Glutamatergic neuron (in vitro differentiated cells): ENCODE results near the gene SRPRB. TPM values are rescaled to one million over a fixed set of nuclear protein-coding genes. Genes with fewer than 3 reads are reported as not detected.

Experiments used
- DNase-seq: peaks from one replicate; pipeline ENCODE4 v3.0.0; 2022
- H3K27ac Mint-ChIP-seq: one replicate; pipeline ENCODE4 v1.8.0; 2020; ENCODE audit warnings: mild to moderate bottlenecking, mixed read lengths, inconsistent platforms; ENCODE audit not compliant: unreplicated experiment
- H3K27me3 Mint-ChIP-seq: one replicate; pipeline ENCODE4 v1.8.0; 2020; ENCODE audit warnings: mild to moderate bottlenecking, moderate library complexity, mixed read lengths, inconsistent platforms; ENCODE audit not compliant: unreplicated experiment
- H3K36me3 Mint-ChIP-seq: one replicate; pipeline ENCODE4 v1.8.0; 2020; ENCODE audit warnings: mild to moderate bottlenecking, mixed read lengths, inconsistent platforms; ENCODE audit not compliant: unreplicated experiment
- H3K4me1 Mint-ChIP-seq: one replicate; pipeline ENCODE4 v1.8.0; 2020; ENCODE audit warnings: mild to moderate bottlenecking, low read depth, mixed read lengths, inconsistent platforms; ENCODE audit not compliant: unreplicated experiment
- H3K4me3 Mint-ChIP-seq: one replicate; pipeline ENCODE4 v1.8.0; 2020; ENCODE audit warnings: mild to moderate bottlenecking, mixed read lengths, inconsistent platforms; ENCODE audit not compliant: unreplicated experiment
- H3K9me3 Mint-ChIP-seq: one replicate; pipeline ENCODE4 v1.8.0; 2020; ENCODE audit warnings: mild to moderate bottlenecking, moderate library complexity, mixed read lengths, inconsistent platforms; ENCODE audit not compliant: unreplicated experiment
- total RNA-seq: library from RNA; stranded (reverse); fragmentation: NEBNext Ultra II Directional; extraction: Animal tissue kit (Norgen Biotek cat#: 25700); gene quantifications from one replicate; pipeline ENCODE4 v1.2.1, GENCODE V29; 2021; ENCODE audit not compliant: unreplicated experiment
- TF ChIP-seq, protein P1 (sequence below): fragments of 200-600 bp; sonication (generic); IDR thresholded peaks from one replicate; pipeline ENCODE4 v1.5.0; 2021; ENCODE audit not compliant: partially characterized antibody, unreplicated experiment

Gene SRPRB
- total RNA-seq, 1 donor from 2014 or later: 47.2 TPM

DNA sequence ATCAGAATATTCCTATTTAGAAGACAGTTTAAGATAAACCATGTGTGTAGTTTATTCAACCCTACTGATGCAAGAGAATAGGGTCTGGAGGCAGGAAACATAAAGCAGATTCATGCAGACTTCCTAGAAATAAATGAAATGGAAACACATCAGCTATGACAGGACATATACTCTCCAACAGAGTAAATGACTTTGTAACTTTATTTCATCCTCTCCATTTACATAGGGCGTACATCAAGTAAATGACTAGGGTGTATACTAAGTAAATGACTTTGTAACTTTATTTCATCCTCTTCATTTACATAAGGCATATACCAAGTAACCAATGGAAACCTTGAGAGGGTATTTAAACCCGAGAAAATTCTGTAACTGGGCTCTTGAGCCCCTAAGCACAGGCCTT is 17.6 kb upstream of the SRPRB start:
- Mint-ChIP-seq H3K9me3 (peaks cover 6% of the 10 kb centered on the region), H3K27me3 (no peaks in the 10 kb centered on the region), H3K4me3 (no peak overlapping the region), H3K4me1 (no peaks in the 10 kb centered on the region), H3K36me3 (peaks cover 9% of the 10 kb centered on the region), H3K27ac (no peak overlapping the region)
- TF ChIP-seq, protein P1, sequence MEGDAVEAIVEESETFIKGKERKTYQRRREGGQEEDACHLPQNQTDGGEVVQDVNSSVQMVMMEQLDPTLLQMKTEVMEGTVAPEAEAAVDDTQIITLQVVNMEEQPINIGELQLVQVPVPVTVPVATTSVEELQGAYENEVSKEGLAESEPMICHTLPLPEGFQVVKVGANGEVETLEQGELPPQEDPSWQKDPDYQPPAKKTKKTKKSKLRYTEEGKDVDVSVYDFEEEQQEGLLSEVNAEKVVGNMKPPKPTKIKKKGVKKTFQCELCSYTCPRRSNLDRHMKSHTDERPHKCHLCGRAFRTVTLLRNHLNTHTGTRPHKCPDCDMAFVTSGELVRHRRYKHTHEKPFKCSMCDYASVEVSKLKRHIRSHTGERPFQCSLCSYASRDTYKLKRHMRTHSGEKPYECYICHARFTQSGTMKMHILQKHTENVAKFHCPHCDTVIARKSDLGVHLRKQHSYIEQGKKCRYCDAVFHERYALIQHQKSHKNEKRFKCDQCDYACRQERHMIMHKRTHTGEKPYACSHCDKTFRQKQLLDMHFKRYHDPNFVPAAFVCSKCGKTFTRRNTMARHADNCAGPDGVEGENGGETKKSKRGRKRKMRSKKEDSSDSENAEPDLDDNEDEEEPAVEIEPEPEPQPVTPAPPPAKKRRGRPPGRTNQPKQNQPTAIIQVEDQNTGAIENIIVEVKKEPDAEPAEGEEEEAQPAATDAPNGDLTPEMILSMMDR: no peak
- no peak for DNase-seq

DNA sequence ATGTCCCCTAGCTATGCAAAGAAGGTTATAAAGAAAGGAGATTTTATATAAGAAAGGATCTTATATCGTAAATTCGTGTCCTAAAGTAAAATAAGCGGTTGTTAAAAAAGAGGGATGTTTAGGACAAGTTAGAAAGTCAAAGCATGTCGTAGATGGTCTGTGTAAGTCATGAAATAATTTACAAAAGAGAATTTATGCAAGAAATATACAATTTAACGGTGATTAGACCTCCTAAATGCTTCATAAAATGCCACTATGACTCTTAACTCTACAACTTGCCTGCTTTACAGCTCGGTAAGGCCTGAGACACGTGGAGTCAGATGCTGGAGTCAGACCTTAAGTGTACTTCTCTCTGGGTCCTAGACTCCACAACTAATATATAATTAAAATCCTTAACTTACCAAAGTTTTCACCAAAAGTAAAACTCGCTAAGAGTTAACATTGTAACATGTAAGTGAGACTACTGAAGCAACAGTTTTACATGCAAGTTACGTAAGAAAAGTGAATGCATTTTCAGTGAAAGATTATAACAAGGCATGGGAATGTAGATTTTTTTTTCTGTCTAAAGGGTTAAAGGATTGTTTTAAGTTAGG is 13.3 kb upstream of the SRPRB start:
- Mint-ChIP-seq H3K4me1 (no peaks in the 10 kb centered on the region), H3K9me3 (peaks cover 3% of the 10 kb centered on the region), H3K4me3 (no peak overlapping the region), H3K36me3 (peaks cover 5% of the 10 kb centered on the region), H3K27me3 (no peaks in the 10 kb centered on the region), H3K27ac (no peak overlapping the region)
- no peak for DNase-seq
- TF ChIP-seq, protein P1: no peak

DNA sequence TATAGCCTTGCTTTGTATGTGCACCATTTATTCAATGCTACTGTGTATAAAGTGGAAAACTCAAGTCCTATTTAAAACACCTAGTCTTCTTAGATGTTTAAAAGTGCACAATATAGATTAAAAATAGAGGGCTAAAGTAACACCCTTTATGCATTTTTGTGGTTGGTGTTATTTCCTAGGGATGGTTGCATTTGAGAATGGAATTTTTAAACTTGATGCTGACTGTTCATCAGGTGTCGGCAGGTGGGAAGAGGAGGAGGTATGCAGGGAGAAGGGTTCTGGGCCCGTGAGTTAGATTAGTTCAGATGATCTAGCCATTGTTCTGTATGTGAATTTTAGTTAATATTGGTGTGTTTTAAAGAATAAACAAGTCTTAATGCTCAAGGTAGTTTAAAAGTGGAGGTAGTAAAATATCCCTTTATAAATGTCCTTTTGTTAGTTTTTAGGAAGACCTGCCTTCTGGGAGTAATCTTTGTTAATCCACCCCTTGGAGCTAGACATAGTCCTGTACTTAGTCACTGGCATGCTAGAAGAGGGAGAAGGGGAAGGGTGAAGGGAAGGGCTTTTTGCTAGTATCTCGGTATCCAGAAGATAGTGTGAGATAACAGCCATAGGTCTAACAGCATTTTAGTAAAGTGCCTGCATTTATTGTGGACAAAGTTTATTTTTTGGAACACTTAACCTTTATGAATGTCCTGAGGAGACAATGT is 8.1 kb upstream of the SRPRB start:
- H3K27ac Mint-ChIP-seq: no peak overlapping the region
- H3K4me1 Mint-ChIP-seq: no peaks in the 10 kb centered on the region
- DNase-seq: no peak
- H3K4me3 Mint-ChIP-seq: no peak overlapping the region
- peaks cover 4% of the 10 kb centered on the region for H3K9me3 Mint-ChIP-seq
- peaks cover 2% of the 10 kb centered on the region for H3K27me3 Mint-ChIP-seq
- H3K36me3 Mint-ChIP-seq: peaks cover 2% of the 10 kb centered on the region
- TF ChIP-seq, protein P1: no peak

DNA sequence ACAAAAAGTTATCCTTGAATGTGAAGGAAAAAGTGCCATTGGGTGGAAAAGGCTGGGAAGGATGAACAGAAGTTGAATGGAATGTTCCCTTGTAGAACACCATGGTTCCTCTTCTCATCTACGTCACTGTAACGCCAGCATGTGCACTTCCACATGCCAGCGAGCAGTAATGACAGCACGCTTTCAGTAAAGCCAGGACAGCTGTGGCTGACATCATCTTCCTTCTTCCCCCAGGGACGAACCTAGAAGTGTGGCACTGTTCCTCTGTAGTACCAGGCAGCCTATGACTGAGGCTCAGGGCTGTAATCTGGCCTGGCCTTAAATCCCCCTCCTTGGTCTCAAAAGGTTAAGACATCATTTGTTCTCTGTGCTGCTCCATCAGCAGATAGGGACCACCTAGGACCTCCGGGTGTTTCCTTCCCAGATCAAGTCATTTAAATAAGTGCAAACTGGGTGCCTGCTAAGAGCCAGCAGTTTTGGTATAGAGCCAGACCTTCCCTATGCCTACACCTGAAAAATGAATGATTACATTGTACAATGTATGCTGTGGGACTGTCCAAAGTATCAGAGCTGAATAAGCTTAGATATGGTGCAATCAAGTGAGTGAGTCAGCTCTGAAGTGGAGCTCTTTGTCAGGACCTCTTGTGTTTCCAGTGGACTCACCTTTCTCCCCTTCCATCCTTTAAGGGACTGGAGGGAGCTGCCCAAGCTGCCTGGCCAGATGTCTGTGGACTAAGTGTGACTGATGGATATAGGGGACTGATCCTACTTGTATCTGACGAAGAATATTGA is 5.6 kb upstream of the SRPRB start:
- TF ChIP-seq, protein P1: no peak
- Mint-ChIP-seq H3K27me3 (peaks cover 2% of the 10 kb centered on the region), H3K4me3 (no peak overlapping the region), H3K36me3 (peaks cover 7% of the 10 kb centered on the region), H3K4me1 (peaks cover under 1% of the 10 kb centered on the region), H3K27ac (peak overlapping the region; percentile 20), H3K9me3 (peaks cover 5% of the 10 kb centered on the region)
- DNase-seq: peak; percentile 51

DNA sequence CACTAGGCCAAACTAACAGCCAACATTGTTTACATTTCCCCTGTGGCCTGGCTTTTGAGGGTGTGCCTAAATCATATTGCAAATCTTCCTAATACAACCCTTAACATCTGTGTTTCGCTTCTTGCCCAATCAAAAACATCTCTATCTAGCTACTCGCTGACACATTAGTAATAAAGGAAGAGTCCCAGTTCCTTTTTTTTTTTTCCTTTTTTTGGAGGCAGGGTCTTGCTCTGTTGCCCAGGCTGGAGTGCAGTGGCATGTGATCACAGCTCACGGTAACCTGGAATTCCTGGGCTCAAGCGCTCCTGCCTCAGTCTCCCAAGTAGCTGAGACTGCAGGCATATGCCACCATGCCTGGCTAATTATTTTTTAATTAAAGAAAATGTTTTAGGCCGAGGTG is 2.1 kb upstream of the SRPRB start:
- peaks cover 7% of the 10 kb centered on the region for H3K36me3 Mint-ChIP-seq
- H3K27ac Mint-ChIP-seq: no peak overlapping the region
- TF ChIP-seq, protein P1: no peak
- DNase-seq: no peak
- H3K4me3 Mint-ChIP-seq: no peak overlapping the region
- peaks cover 9% of the 10 kb centered on the region for H3K9me3 Mint-ChIP-seq
- peaks cover 2% of the 10 kb centered on the region for H3K27me3 Mint-ChIP-seq
- H3K4me1 Mint-ChIP-seq: peaks cover 7% of the 10 kb centered on the region
